Posterior vena cava (tissue), 2 donors: Measurements from ENCODE around the gene PYGB. TPM values are rescaled to one million over a fixed set of nuclear protein-coding genes. Genes with fewer than 3 reads are reported as not detected.

Source experiments
- DNase-seq: peaks from one replicate; pipeline ENCODE4 v3.0.0-alpha.2; 2020; ENCODE audit warnings: low spot score
- intact Hi-C, 2 donors: fragments of 100-400 bp; cut with DNase I; formaldehyde crosslinking; loops; one replicate each; pipeline versions ENCODE4 v1.14.1 to v1.14.2; 2022 to 2023
- total RNA-seq, 2 donors: library from RNA; stranded (reverse); fragmentation: NEBNext Ultra II Directional; extraction: Animal tissue kit (Norgen Biotek cat#: 25700); gene quantifications; one replicate each; pipeline ENCODE4 v1.2.1, GENCODE V29; 2021
- donor health status: DM: yes; HTN: yes; CAD: no.
- donor health status: DM: yes; HTN: yes; CAD: no.

PYGB gene
- total RNA-seq, 2 donors from 2014 or later = 132 to 155 TPM

DNA sequence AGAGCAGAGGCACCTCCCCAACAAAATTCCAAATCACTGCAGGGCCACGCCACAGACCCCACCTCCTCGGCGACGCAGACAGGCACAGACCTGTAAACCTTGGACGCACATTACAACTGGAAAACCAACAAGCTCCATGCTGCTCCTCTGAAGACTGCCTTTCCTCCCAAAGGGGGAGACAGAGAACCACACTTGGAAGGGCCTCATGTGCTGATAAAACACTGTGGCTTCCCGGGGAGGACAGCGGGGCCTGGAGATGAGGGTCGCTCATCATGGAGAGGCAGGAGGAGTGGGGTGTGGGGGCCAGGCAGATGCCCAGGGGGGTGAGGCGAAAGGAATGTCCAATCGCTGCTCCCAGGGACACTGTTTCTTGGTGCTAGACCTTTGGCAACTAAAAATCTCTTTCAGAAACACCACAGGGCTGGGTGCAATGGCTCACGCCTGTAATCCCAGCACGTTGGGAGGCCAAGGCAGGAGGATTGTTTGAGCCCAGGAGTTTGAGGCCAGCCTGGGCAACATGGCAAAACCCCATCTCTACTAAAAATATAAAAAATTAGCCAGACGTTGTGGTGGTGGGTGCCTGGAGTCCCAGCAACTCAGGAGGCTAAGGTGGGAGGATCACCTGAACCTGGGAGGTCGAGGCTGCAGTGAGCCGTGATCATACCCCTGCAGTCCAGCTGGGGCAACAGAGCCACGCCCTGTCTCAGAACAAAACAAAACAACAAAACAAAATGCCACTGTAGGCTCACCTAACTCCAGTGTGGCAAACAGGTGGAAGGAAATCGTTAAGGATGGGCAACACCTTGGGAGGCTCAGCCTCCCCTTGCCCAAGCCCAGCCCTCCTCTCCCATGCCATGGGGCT lies 88.9 kb downstream of the PYGB start:
- intact Hi-C loops = no loop called here
- DNase-seq = no peak

DNA sequence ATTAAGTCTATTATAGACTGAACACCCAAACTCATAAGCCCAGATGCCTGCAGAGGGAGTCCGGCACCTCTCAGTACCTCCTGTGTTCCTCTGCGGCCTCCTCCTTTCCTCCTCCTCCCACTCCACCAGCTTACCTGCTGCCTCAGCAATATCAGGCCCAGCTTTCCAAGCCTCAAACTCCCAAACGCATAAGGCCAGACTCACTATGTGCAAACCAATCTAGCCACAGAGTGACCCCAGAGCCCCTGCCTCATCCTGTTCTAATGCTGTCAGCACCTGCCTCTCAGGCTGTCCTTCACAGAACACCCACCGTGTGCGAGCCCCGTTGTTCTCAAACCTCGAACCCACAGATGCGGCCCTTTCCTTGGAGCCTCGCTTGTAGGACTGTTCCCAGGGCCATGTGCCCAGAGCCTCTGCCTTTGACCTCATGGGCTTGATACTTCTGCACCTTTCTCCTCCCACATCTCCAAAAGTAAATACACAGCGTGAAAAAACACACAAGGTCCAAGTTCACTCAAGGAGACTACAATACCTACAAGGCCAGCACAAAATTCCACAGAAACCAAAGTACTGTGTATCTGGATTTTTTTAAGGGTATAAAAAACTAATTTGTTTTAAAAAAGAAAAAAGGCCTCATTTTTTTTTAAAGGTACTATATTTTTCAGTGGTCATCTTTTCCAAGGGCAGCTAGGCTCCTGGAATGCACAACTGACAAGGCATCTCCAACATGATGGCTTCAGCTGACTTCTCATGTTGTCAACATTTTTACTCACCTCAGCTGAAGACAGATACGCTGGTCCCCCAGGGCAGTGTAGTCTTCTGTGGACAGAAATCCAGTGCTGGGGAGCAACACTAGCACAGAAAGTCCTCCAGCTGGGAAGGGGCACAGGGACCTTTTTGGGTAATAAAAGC lies 90.5 kb downstream of the PYGB start:
- no peak for DNase-seq
- intact Hi-C loops = no loop called here

DNA sequence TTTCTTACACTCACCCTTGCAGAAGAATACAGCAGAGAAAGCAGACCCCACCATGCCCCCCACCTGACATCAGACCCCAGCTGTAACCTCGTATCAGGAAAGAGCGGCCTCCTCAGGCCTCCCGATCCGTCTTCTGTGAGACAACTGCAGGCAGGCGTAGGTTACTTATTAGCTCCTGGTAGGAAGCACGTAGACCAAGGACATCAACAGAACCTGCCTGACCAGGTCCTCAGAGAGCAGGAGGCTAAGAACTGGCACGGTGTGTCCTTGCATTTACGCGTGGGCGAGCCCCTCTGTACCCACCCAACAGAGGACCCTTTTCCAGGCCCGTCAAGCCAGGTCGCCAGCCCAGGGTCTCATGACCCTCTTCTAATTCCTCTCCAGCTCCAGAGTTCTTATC lies 91.7 kb downstream of the PYGB start:
- no peak for DNase-seq
- intact Hi-C loops = no loop called here

DNA sequence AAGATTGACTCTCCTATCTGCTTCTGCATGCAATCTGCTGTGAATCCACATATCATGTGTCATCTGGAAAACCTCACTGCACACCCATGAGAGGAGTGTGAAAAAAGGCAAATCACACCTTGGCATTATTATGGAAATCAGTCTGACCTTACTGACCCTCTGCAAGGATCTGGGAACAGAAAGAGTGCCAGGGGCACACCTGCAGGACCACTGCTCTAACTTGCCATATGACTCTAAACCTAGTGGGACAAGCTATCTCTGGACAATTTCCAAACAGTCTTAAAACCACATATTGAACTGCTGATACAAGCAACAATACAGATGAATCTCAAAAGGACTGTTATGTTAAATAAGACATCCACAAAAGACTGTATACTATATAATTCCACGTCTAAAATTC lies 92.5 kb downstream of the PYGB start:
- intact Hi-C loops = no loop called here
- DNase-seq = no peak

DNA sequence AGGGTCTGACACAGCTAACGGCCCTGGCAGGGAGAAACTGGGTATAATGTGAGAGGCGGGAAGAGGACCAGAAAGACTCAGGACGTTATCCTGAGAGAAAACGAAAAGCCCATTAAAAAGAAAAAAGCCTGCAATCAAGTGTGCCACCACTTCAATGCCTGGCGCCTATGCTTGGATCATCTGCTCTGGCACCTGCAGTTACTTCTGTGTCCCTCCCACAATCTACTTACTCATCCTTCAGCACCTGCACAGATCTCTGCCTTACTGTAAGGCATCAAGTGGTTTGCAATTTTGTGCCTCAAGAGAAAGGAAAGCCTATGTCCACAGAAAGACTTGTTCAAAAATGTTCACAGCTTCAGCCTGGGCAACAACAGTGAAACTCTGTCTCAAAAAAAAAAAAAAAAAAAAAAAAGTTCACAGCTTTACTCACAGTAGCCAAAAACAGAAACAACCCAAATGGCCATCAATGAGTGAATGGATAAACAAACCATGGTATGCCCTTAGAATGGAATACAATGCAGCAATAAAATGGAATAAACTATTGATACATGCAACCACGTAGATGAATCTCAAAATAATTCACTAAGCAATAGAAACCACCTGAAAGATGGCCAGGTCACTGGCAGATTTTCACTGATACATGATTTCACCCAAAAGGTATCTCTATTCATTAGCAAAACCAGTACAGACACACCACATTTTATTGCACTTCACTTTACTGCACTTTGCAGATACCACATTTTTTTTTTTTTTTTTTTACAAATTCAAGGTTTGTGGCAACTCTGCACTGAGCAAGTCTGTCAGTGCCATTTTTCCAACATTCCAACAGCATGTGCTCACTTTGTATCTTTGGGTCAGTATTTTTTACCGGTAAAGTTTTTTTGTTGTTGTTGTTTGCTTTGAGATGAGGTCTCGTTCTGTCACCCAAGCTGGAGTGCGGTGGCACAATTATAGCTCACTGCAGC lies 94.1 kb downstream of the PYGB start:
- DNase-seq = no peak
- intact Hi-C loops = no loop called here

DNA sequence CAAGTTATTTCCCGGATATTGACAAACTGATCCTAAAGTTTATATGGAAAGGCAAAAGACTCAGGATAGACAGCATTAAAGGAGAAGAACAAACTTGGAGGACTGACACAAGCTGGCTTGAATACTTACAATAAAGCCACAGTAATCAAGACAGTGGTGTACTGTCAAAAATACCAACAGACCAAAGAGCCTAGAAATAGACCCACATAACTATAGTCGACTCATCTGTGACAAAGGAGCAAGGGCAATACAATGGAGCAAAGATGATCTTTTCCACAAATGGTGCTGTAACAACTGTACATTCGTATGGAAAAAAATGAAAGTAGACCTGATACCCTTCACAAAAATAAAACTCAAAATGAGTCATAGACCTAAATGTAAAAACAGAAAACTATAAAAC lies 96.7 kb downstream of the PYGB start:
- intact Hi-C loops = no loop called here
- no peak for DNase-seq

DNA sequence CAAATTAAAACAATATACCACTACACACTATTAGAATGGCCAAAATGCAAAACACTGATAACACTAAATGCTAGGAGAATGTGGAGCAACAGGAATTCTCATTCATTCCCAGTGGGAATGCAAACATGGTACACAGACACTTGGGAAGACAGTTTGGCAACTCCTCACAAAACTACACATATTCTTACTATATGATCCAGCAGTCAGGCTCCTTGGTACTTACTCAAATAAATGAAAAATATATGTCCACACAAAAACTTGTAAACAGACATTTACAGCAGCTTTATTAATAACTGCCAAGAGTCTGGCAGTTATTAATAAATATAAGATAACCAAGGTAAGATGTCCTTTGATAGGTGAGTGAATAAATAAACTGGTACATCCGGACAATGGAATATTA lies 97.8 kb downstream of the PYGB start:
- DNase-seq = no peak
- intact Hi-C loops = no loop called here

DNA sequence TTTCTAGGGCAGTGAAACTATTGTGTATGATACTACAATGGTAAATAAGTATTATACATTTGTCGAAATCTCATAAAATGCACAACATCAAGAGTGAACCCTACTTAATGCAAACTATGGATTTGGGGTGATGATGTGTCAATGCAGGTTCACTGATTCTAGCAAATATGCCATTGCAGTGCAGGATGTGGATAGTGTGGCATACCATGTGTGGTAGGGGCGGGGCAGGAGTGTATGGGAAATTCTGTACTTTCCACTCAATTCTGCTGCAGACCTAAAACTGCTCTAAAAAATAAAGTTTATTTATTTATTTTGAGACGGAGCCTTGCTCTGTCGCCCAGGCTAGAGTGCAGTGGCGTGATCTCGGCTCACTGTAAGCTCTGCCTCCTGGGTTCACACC lies 98.5 kb downstream of the PYGB start:
- intact Hi-C loops = no loop called here
- no peak for DNase-seq

Other genes starting within 250 kb of the PYGB start
- 10 to 100 TPM; 11.6 to 12.2 TPM for gene ACSS1, start 189.9 kb upstream of the PYGB start, total RNA-seq
- gene VSX1, start 165.9 kb upstream of the PYGB start, total RNA-seq = not detected
- 10 to 100 TPM; 48.5 to 51.0 TPM for gene ENTPD6, start 52.4 kb upstream of the PYGB start, total RNA-seq
- gene ABHD12, start 142.8 kb downstream of the PYGB start, total RNA-seq = 10 to 100 TPM; 29.3 to 32.7 TPM
- gene GINS1, start 159.6 kb downstream of the PYGB start, total RNA-seq = under 1 TPM; 0.69 to 0.81 TPM